ENCODE measurements around the gene ATP4B. TPM values are rescaled to one million over a fixed set of nuclear protein-coding genes. Genes with fewer than 3 reads are reported as not detected.

Gene ATP4B
- total and polyA plus RNA-seq, 2 of the 8 experiments (the other 6 are each of a cell fraction or from before 2014, with no cell fraction given), result 0.05 TPM; not detected in 1

DNA sequence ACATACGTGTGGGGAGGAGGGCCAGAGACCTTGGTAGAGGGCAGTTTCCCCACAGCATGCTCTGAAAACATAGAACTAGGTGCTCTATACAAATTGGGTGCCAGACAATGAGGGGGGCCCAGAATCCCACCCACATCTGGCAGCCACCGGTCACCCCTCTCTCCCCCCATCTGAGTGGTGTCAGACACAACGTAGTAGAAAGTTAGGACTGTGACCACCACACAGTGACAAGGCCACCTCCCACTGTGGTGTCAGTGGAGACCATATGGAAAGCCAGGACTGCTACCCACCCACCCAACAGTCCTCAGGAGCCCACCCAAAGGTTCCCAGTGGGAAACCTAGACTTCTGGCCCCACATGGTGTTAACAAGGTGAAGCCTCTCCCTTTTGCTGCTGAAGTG is 2.1 kb upstream of the ATP4B start:
- Histone ChIP-seq H3K79me2 (ENCODE audit: control insufficient read depth in 1 of 2, insufficient read depth in 2 of 2, low read length in 2 of 2) (no peaks in the 10 kb centered on the region), H3K9me3 (ENCODE audit: insufficient read depth in 2 of 2, low read depth in 1 of 2, low read length in 1 of 2) (no peaks in the 10 kb centered on the region), H3K36me3 (ENCODE audit: control insufficient read depth in 2 of 4, insufficient read depth in 4 of 4, low read length in 3 of 4) (no peaks in the 10 kb centered on the region), H2BK15ac (ENCODE audit: low read length) (no peak overlapping the region), H3K23ac (ENCODE audit: insufficient read length) (no peak overlapping the region), H2BK5ac (ENCODE audit: low read depth, low read length) (no peak overlapping the region), H2BK12ac (ENCODE audit: low read depth, low read length) (no peak overlapping the region), H3K27ac (ENCODE audit: low read depth, low read length) (no peak overlapping the region), H4K91ac (replicated peaks; ENCODE audit: insufficient read length, low read length) (no peak overlapping the region), H3K23me2 (ENCODE audit: low read depth, low read length) (no peaks in the 10 kb centered on the region), H3K27me3 (replicated peaks in 1 of 4; ENCODE audit: control insufficient read depth in 3 of 4, extremely low read depth in 1 of 4, insufficient read depth in 3 of 4, low read length in 3 of 4) (no peaks in the 10 kb centered on the region), H3K9ac (replicated peaks in 1 of 4; ENCODE audit: extremely low read depth in 1 of 4, low read depth in 3 of 4, low read length in 3 of 4) (no peak overlapping the region), H2AK5ac (ENCODE audit: low read depth, low read length) (no peak overlapping the region), H3K4me2 (ENCODE audit: insufficient read depth in 1 of 2, low read depth in 2 of 2, low read length in 2 of 2) (no peak overlapping the region), H3K4ac (replicated peaks; ENCODE audit: insufficient read length, low read depth, low read length) (no peak overlapping the region), H3K56ac (replicated peaks; ENCODE audit: insufficient read length, low read depth, low read length) (no peak overlapping the region), H4K8ac (ENCODE audit: extremely low read depth, insufficient read depth, low read length) (no peak overlapping the region), H3K14ac (ENCODE audit: insufficient read length) (no peak overlapping the region), H2BK20ac (ENCODE audit: low read length) (no peak overlapping the region), H3K4me1 (replicated peaks in 1 of 4; ENCODE audit: control insufficient read depth in 3 of 4, insufficient read depth in 4 of 4, low read length in 3 of 4) (no peaks in the 10 kb centered on the region; a peak in 2 of 7 replicates), H4K5ac (ENCODE audit: insufficient read length, low read depth, low read length) (no peak overlapping the region), H3K18ac (ENCODE audit: extremely low read depth, low read length) (no peak overlapping the region), H2BK120ac (replicated peaks; ENCODE audit: low read depth, low read length) (no peak overlapping the region), H4K20me1 (replicated peaks in 1 of 2; ENCODE audit: control insufficient read depth in 1 of 2, insufficient read depth in 2 of 2, low read length in 2 of 2) (no peaks in the 10 kb centered on the region), H3K4me3 (ENCODE audit: extremely low read depth in 1 of 4, insufficient read depth in 2 of 4, low read depth in 3 of 4, low read length in 4 of 4) (no peak overlapping the region), H2AFZ (ENCODE audit: low read length) (no peak overlapping the region), H3K79me1 (ENCODE audit: low read depth, low read length) (no peaks in the 10 kb centered on the region)
- ChIA-PET CTCF (ENCODE audit: partially characterized antibody) (no interaction called here), POLR2A (ENCODE audit: partially characterized antibody) (no interaction called here)
- DNase-seq (ENCODE audit: low read depth in 1 of 2, low spot score in 2 of 2), result no peak
- 96% methylated on average over 3 of the region's 3 CpGs; no CpG with 5 or more reads in 1 of the 2 experiments for WGBS, 2 experiments (ENCODE audit: extremely low coverage in 1 of 2, insufficient coverage in 1 of 2, insufficient read length in 1 of 2, insufficient replicate concordance in 2 of 2, low coverage in 1 of 2, low lambda C conversion rate in 2 of 2, missing lambda C conversion rate in 1 of 2)
- no peak for FAIRE-seq
- TF ChIP-seq RFX5 (IDR thresholded peaks at IDR 0.05; ENCODE audit: borderline replicate concordance, low read depth, low read length) (no peak), BACH1 (IDR thresholded peaks at IDR 0.05; ENCODE audit: low read length) (no peak), GABPA (IDR thresholded peaks at IDR 0.05; ENCODE audit: borderline replicate concordance, insufficient read depth, low read length) (no peak), CTBP2 (IDR thresholded peaks at IDR 0.05; ENCODE audit: borderline replicate concordance, insufficient read depth, insufficient read length, low read length) (no peak), POU5F1 (IDR thresholded peaks at IDR 0.05; ENCODE audit: low read depth, low read length) (no peak), SIN3A (conservative IDR thresholded peaks at IDR 0.05 in 1 of 2, IDR thresholded peaks at IDR 0.05 in 1 of 2; ENCODE audit: low read depth in 1 of 2, low read length in 2 of 2) (no peak), FOSL1 (IDR thresholded peaks at IDR 0.05; ENCODE audit: insufficient read depth, low read depth, low read length) (no peak), CHD1 (IDR thresholded peaks at IDR 0.05; ENCODE audit: low read depth, low read length) (no peak), EZH2 (IDR thresholded peaks at IDR 0.05; ENCODE audit: low read depth, low read length, severe bottlenecking) (no peak), RNF2 (IDR thresholded peaks at IDR 0.05; ENCODE audit: borderline replicate concordance, low read depth, low read length, missing control alignments, poor library complexity, severe bottlenecking) (no peak), TEAD4 (IDR thresholded peaks at IDR 0.05; ENCODE audit: low read depth, low read length) (no peak), KDM1A (IDR thresholded peaks at IDR 0.05; ENCODE audit: borderline replicate concordance, low read length) (no peak)
- TF ChIP-seq, protein P1, sequence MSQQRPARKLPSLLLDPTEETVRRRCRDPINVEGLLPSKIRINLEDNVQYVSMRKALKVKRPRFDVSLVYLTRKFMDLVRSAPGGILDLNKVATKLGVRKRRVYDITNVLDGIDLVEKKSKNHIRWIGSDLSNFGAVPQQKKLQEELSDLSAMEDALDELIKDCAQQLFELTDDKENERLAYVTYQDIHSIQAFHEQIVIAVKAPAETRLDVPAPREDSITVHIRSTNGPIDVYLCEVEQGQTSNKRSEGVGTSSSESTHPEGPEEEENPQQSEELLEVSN (IDR thresholded peaks at IDR 0.05), result no peak

Measured in H1 (cell line).